ENCODE data around the gene HNRNPR.
A peak's percentile ranks its signal among the peaks of the same experiment; 100 is the strongest.
"Not testable (repeated sequence)": the region's sequence is repeated elsewhere in the genome, so short reads cannot be mapped to it uniquely, and the experiment has no call there.

The HNRNPR gene

DNA sequence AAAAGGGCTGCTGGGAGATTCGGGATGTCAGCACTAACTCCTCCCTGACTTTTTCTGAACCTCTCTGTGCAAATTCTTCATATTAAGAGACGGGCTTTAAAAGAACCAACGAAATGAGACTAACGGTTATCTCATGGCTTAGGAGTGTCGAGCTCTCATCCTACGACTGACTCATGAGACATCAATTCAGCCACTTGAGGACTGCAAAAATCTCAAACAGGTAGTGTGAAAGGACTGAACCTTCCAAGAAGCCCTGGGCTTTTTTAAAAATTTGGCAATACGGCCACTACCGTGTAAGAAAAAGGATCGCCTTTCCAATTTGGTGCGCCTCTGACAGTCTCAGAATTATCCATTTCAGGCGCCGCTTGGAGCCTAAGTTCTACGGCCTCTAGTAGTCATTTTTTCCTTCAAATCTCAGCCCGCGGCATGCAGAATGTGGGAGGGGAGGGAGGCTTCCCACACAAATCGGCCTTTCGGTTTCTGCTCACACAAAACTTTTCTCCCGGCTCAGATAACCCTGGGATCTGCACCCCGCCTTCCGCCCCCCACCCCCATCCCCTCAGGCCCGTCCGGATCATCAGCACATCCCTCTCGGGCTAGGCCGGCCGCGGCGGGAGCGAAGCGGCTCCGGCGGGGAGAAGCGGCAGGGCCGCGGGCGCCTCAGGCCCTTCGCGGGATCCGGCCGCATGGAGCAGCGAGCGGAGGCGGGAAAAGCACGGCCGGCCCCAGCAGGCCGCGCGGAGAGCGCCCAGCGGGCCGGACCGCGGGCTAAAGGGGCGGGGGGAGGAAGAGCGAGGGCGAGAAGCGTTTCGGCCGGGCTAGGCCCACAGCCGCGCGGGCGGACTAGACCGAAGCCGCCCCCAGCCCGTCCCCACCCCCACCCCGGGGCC lies 618 bp downstream of the HNRNPR start:
- Histone ChIP-seq H3K9ac (ENCODE audit: low read depth, low read length) (peak overlapping the region; percentile 95), H3K4me2 (ENCODE audit: low read length) (peak overlapping the region; percentile 89), H3K4me1 (ENCODE audit: control insufficient read depth, insufficient read depth, low read length) (peaks cover 36% of the 10 kb centered on the region), H3K9me3 (replicated peaks; ENCODE audit: low read length) (no peaks in the 10 kb centered on the region), H3K4me3 (ENCODE audit: low read length) (peak overlapping the region; percentile 92), H3K36me3 (ENCODE audit: insufficient read depth, low read length) (no peaks in the 10 kb centered on the region), H3K27me3 (ENCODE audit: control insufficient read depth, insufficient read depth, low read length) (no peaks in the 10 kb centered on the region)

DNA sequence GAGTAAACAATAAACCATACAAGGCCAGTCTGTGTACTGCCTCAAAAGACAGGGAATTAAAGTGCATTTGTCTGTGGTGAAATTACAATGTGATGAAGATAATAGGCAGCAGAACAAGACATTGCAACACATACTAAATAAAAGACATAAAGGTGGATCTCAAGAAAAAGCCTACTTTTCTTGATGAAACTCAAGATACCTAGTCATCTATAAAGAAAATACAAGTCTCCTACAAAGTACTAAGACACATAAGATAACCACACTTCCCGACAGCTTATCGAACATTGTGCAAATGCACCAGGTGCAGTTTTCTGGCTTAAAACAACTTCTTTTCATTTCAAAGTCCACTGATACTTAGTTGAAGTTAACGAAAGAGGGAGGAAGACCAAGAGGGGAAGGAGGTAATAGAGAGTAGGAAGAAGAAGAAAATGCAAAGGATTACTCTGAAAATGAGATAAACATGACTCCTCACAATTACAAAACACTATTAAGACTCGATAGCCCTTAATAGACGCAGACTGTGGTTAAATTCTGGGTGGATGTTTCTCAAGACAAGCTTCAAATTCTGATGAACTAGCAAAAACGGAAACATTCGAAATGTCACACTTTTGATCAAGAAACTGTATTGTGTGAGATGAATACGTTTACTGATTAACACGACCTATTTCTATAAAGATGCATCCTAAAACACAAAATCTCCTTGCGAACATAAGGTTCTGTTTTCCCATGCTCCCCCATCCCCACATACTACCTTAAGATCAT lies 2.0 kb downstream of the HNRNPR start:
- Histone ChIP-seq H3K9me3 (replicated peaks; ENCODE audit: low read length) (no peaks in the 10 kb centered on the region), H3K4me2 (ENCODE audit: low read length) (peak overlapping the region; percentile 89), H3K27me3 (ENCODE audit: control insufficient read depth, insufficient read depth, low read length) (no peaks in the 10 kb centered on the region), H3K9ac (ENCODE audit: low read depth, low read length) (peak overlapping the region; percentile 95), H3K4me3 (ENCODE audit: low read length) (peak overlapping the region; percentile 92), H3K4me1 (ENCODE audit: control insufficient read depth, insufficient read depth, low read length) (peaks cover 46% of the 10 kb centered on the region), H3K36me3 (ENCODE audit: insufficient read depth, low read length) (peaks cover 11% of the 10 kb centered on the region)

DNA sequence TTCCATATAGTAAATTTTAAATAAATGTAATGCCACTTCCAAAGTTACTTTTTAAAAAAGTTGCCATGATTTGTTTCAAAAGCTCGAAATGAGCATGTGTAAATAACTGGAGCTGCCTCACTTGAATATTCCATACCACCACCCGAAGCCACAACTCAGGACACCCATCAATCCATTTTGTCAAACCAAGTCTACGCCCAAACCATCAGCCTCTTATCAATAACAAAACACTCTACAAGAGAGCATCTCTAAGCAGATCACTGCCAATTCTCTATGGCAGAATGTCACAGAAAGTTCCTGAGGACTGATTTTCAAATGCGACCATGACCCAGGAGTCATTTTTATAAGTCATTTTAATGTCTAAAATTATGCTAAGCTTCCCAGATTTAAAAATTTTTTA lies 4.5 kb downstream of the HNRNPR start:
- peaks cover 27% of the 10 kb centered on the region for H3K36me3 ChIP-seq (ENCODE audit: insufficient read depth, low read length)
- peak overlapping the region; percentile 89 for H3K4me2 ChIP-seq (ENCODE audit: low read length)
- peak overlapping the region; percentile 92 for H3K4me3 ChIP-seq (ENCODE audit: low read length)
- H3K9ac ChIP-seq (ENCODE audit: low read depth, low read length), result peak overlapping the region; percentile 45
- no peaks in the 10 kb centered on the region for H3K27me3 ChIP-seq (ENCODE audit: control insufficient read depth, insufficient read depth, low read length)
- no peaks in the 10 kb centered on the region for H3K9me3 ChIP-seq (replicated peaks; ENCODE audit: low read length)
- peaks cover 41% of the 10 kb centered on the region for H3K4me1 ChIP-seq (ENCODE audit: control insufficient read depth, insufficient read depth, low read length)

DNA sequence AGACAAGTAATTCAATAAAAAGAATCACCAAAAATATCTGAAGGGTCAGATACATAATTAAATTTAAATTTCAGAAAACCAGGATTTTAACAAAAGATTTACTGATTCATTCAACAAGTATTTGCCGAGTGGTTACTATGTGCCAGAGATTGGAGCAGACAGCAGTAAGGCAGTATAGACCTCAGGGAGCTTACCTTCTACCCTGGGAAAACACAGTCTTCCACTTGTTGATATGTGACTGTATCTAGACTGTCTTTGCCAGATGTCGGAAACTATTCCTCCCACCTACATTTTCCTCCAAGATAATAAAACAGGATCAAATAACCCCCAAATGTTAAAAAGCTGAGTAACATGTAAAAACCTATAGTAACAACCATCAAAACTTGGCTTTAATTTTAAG lies 6.2 kb downstream of the HNRNPR start:
- no peak overlapping the region for H3K4me2 ChIP-seq (ENCODE audit: low read length)
- no peak overlapping the region for H3K4me3 ChIP-seq (ENCODE audit: low read length)
- H3K4me1 ChIP-seq (ENCODE audit: control insufficient read depth, insufficient read depth, low read length), result peaks cover 41% of the 10 kb centered on the region
- H3K9me3 ChIP-seq (replicated peaks; ENCODE audit: low read length), result no peaks in the 10 kb centered on the region
- H3K36me3 ChIP-seq (ENCODE audit: insufficient read depth, low read length), result peaks cover 41% of the 10 kb centered on the region
- H3K9ac ChIP-seq (ENCODE audit: low read depth, low read length), result no peak overlapping the region
- no peaks in the 10 kb centered on the region for H3K27me3 ChIP-seq (ENCODE audit: control insufficient read depth, insufficient read depth, low read length)

DNA sequence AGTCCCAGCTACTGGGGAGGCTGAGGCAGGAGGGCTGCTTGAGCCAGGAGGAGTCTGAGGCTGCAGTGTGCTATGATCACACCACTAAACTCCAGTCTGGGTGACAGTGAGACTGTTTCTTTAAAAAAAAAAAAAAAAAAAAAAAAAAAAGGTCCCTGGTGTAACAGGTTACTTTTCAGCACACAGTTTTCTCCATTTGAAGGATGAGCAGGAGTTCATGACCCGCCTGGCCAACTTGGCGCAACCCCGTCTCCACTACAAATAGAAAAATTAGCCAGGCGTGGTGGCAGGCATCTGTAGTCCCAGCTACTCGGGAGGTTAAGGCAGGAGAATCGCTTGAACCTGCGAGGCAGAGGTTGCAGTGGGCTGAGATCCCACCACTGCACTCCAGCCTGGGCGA lies 12.4 kb downstream of the HNRNPR start:
- H3K9ac ChIP-seq (ENCODE audit: low read depth, low read length), result no peak overlapping the region
- no peak overlapping the region for H3K4me2 ChIP-seq (ENCODE audit: low read length)
- H3K9me3 ChIP-seq (replicated peaks; ENCODE audit: low read length), result no peaks in the 10 kb centered on the region
- H3K4me3 ChIP-seq (ENCODE audit: low read length), result no peak overlapping the region
- no peaks in the 10 kb centered on the region for H3K4me1 ChIP-seq (ENCODE audit: control insufficient read depth, insufficient read depth, low read length)
- no peaks in the 10 kb centered on the region for H3K27me3 ChIP-seq (ENCODE audit: control insufficient read depth, insufficient read depth, low read length)
- peaks cover 83% of the 10 kb centered on the region for H3K36me3 ChIP-seq (ENCODE audit: insufficient read depth, low read length)

DNA sequence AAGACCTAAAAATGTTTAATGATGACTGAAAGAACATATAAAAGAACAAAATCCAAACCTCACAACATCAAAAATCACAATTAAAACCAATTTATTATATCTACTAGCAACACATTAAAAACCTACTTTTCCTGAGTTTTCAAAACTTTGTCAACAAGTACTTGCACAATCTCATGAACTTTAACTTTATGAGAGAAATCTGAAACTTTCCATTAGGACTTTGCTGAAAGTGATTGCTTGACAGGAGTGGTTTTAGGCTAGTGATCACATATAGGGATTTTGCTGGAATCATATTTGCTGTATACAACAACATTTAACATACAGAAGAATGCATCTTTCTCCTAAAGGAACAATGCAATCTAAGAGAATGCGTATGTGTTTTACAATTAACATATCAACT lies 13.2 kb downstream of the HNRNPR start:
- H3K4me3 ChIP-seq (ENCODE audit: low read length), result no peak overlapping the region
- H3K9me3 ChIP-seq (replicated peaks; ENCODE audit: low read length), result no peaks in the 10 kb centered on the region
- no peaks in the 10 kb centered on the region for H3K4me1 ChIP-seq (ENCODE audit: control insufficient read depth, insufficient read depth, low read length)
- no peak overlapping the region for H3K9ac ChIP-seq (ENCODE audit: low read depth, low read length)
- H3K27me3 ChIP-seq (ENCODE audit: control insufficient read depth, insufficient read depth, low read length), result no peaks in the 10 kb centered on the region
- no peak overlapping the region for H3K4me2 ChIP-seq (ENCODE audit: low read length)
- H3K36me3 ChIP-seq (ENCODE audit: insufficient read depth, low read length), result peaks cover 85% of the 10 kb centered on the region

DNA sequence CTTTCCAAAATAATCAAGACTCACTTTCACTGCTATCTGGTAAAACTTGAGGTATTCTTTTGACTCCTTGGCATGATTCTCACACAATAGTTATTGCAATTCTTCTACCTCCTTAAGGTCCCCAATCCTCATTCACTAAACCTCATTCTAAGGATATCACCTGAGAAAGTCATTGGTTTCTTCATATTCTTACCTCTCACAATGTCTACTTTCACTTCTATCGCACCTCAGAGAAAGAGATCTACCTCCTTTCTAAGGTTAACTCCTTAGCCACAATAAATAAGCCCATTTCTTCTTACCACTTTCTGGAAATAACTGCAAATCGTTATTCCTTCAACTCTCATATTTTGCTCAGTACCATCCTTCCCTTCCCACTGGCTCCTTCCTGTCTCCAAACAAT lies 18.7 kb downstream of the HNRNPR start:
- Histone ChIP-seq H3K4me3 (ENCODE audit: low read length) (no peak overlapping the region), H3K27me3 (ENCODE audit: control insufficient read depth, insufficient read depth, low read length) (no peaks in the 10 kb centered on the region), H3K9me3 (replicated peaks; ENCODE audit: low read length) (no peaks in the 10 kb centered on the region), H3K4me1 (ENCODE audit: control insufficient read depth, insufficient read depth, low read length) (peaks cover 3% of the 10 kb centered on the region), H3K4me2 (ENCODE audit: low read length) (no peak overlapping the region), H3K36me3 (ENCODE audit: insufficient read depth, low read length) (peaks cover 73% of the 10 kb centered on the region), H3K9ac (ENCODE audit: low read depth, low read length) (no peak overlapping the region)

DNA sequence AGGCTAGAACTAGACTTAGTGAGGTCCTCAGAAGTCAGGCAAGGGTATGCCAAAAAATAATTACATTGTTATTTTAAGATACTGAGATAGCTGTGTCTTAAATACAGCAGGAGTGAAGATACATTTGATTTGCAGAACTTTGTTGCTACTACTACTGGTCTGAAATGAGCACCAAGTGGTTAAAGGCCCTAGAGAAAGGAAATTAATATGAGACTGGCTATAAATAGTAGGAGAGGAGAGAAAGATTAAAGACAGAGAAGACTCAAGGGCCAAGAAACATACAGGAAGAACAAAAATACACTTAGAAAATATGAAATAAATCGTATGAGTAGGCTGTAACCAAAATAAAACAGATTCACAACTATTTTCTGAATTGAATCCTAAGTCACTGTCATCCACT lies 21.3 kb downstream of the HNRNPR start:
- H3K36me3 ChIP-seq (ENCODE audit: insufficient read depth, low read length), result peaks cover 73% of the 10 kb centered on the region
- no peaks in the 10 kb centered on the region for H3K27me3 ChIP-seq (ENCODE audit: control insufficient read depth, insufficient read depth, low read length)
- peaks cover 3% of the 10 kb centered on the region for H3K4me1 ChIP-seq (ENCODE audit: control insufficient read depth, insufficient read depth, low read length)
- H3K9ac ChIP-seq (ENCODE audit: low read depth, low read length), result no peak overlapping the region
- no peak overlapping the region for H3K4me2 ChIP-seq (ENCODE audit: low read length)
- no peak overlapping the region for H3K4me3 ChIP-seq (ENCODE audit: low read length)
- no peaks in the 10 kb centered on the region for H3K9me3 ChIP-seq (replicated peaks; ENCODE audit: low read length)

DNA sequence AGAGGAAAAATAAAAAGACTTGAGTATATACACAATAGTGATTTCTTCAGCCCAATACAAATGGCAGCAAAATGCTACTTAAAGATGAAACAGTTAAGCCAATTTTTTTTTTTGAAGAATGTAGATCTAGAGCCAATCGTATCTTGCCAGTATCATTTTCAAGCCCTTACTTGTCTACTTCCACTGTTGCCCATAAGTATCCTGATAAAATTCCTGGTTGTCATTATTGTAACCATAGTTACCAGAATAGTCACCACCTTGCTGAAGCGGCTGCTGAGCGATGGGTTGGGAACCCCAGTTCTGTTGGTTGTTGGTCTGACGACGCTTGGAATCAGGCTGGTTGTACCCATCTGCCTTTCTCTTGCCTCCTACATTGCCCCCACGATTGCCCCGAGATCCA lies 33.8 kb downstream of the HNRNPR start:
- not testable (repeated sequence) for H3K27me3 ChIP-seq (ENCODE audit: control insufficient read depth, insufficient read depth, low read length); H3K4me3 ChIP-seq (ENCODE audit: low read length); H3K9me3 ChIP-seq (replicated peaks; ENCODE audit: low read length); H3K4me1 ChIP-seq (ENCODE audit: control insufficient read depth, insufficient read depth, low read length); H3K9ac ChIP-seq (ENCODE audit: low read depth, low read length); H3K4me2 ChIP-seq (ENCODE audit: low read length)
- peaks cover 71% of the 10 kb centered on the region for H3K36me3 ChIP-seq (ENCODE audit: insufficient read depth, low read length)

DNA sequence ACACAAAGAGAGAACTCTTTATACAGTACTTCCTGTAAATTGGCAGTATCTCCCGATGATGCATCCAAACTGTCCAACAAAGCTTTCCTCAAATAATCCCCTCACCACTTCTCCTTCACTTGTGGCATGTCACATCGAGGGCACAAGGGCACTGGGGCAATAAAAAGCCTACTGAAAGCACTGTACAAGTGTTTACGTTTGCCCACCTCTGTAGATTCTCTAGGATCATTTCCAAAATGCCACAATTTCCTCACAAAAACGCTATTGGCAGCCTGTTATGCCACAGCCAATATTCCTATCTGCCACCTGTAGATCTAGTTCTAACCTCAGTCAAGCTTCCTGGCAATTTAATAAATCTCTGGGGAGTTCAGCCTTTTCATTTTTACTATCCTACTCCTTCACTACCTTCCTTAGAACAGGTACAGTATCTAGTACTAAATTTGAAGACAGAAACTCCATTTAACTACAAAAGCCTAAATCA lies 39.9 kb downstream of the HNRNPR start:
- Histone ChIP-seq H3K36me3 (ENCODE audit: insufficient read depth, low read length) (peaks cover 60% of the 10 kb centered on the region), H3K27me3 (ENCODE audit: control insufficient read depth, insufficient read depth, low read length) (no peaks in the 10 kb centered on the region), H3K4me1 (ENCODE audit: control insufficient read depth, insufficient read depth, low read length) (peaks cover 10% of the 10 kb centered on the region), H3K4me3 (ENCODE audit: low read length) (no peak overlapping the region), H3K9me3 (replicated peaks; ENCODE audit: low read length) (no peaks in the 10 kb centered on the region), H3K9ac (ENCODE audit: low read depth, low read length) (no peak overlapping the region), H3K4me2 (ENCODE audit: low read length) (no peak overlapping the region)

DNA sequence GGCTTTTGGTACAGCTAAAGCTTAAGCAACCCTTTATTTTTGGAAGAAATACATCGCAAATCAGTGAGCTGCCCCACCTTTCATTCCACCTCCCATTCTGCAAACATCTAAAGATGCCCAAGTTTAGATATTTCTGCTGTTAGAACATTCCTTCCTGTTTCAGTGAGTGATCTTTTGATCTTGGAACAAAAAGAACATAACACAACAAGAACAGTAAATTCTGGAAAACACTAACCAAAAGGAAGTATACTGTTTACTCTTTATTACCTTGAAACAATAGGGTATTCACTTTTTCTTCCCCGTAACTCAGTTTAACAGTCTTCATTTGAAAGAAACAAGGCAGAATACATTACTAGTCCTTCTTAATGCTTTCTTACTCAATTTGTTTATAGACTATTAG lies 40.6 kb downstream of the HNRNPR start:
- Histone ChIP-seq H3K27me3 (ENCODE audit: control insufficient read depth, insufficient read depth, low read length) (no peaks in the 10 kb centered on the region), H3K9ac (ENCODE audit: low read depth, low read length) (no peak overlapping the region), H3K9me3 (replicated peaks; ENCODE audit: low read length) (no peaks in the 10 kb centered on the region), H3K36me3 (ENCODE audit: insufficient read depth, low read length) (peaks cover 61% of the 10 kb centered on the region), H3K4me3 (ENCODE audit: low read length) (no peak overlapping the region), H3K4me1 (ENCODE audit: control insufficient read depth, insufficient read depth, low read length) (peaks cover 10% of the 10 kb centered on the region), H3K4me2 (ENCODE audit: low read length) (no peak overlapping the region)
